Muscle layer of duodenum (tissue), 2 donors: Measurements from ENCODE around the gene PKD2L1.
"Not testable (repeated sequence)": the region's sequence is repeated elsewhere in the genome, so short reads cannot be mapped to it uniquely, and the experiment has no call there.

ENCODE experiments used
- H3K27ac ChIP-seq: one replicate; pipeline ENCODE4 v1.7.0; 2013; ENCODE audit warnings: mild to moderate bottlenecking, low read length
- H3K27me3 ChIP-seq: one replicate; pipeline ENCODE4 v1.7.0; 2013; ENCODE audit warnings: low read depth, mild to moderate bottlenecking, control low read depth, low read length
- H3K36me3 ChIP-seq, 2 donors: one replicate each; pipeline ENCODE4 v1.7.0; 2013; ENCODE audit warnings: low read length in 2 of 2, control low read depth in 1 of 2, mild to moderate bottlenecking in 1 of 2; ENCODE audit not compliant: insufficient read depth in 2 of 2, control insufficient read depth in 1 of 2
- H3K4me1 ChIP-seq, 2 donors: one replicate each; pipeline ENCODE4 v1.7.0; 2013; ENCODE audit warnings: low read length in 2 of 2, mild to moderate bottlenecking in 2 of 2, control low read depth in 1 of 2, moderate library complexity in 1 of 2; ENCODE audit not compliant: insufficient read depth in 2 of 2, control insufficient read depth in 1 of 2
- H3K4me3 ChIP-seq, 2 donors: one replicate each; pipeline ENCODE4 v1.7.0; 2013; ENCODE audit warnings: low read length in 2 of 2, low read depth in 1 of 2, mild to moderate bottlenecking in 1 of 2
- H3K9me3 ChIP-seq, 2 donors: one replicate each; pipeline ENCODE4 v1.7.0; 2013; ENCODE audit warnings: low read length in 2 of 2, control low read depth in 1 of 2, mild to moderate bottlenecking in 1 of 2; ENCODE audit not compliant: control insufficient read depth in 1 of 2
- donor health status: healthy.

The PKD2L1 gene

GRCh38 chr10:100292300-100292699 is 37.7 kb downstream of the PKD2L1 start:
- not testable (repeated sequence) for H3K4me3 ChIP-seq, H3K9me3 ChIP-seq, H3K36me3 ChIP-seq, H3K27me3 ChIP-seq, H3K27ac ChIP-seq, H3K4me1 ChIP-seq

- H3K4me3 ChIP-seq: no peak overlapping the region
- H3K9me3 ChIP-seq: no peaks in the 10 kb centered on the region
- no peaks in the 10 kb centered on the region for H3K27me3 ChIP-seq
- peaks cover 4 to 5% of the 10 kb centered on the region in 2 donors for H3K4me1 ChIP-seq
- no peak overlapping the region for H3K27ac ChIP-seq
- H3K36me3 ChIP-seq: no peaks in the 10 kb centered on the region
These were observed 38.7 kb downstream of the PKD2L1 start for GRCh38 chr10:100291356-100291755.

- H3K36me3 ChIP-seq: no peaks in the 10 kb centered on the region
- no peaks in the 10 kb centered on the region for H3K9me3 ChIP-seq
- no peak overlapping the region for H3K27ac ChIP-seq
- no peak overlapping the region for H3K4me3 ChIP-seq
- peaks cover 9 to 16% of the 10 kb centered on the region in 2 donors for H3K4me1 ChIP-seq
- no peaks in the 10 kb centered on the region for H3K27me3 ChIP-seq
These were observed 40.4 kb downstream of the PKD2L1 start for GRCh38 chr10:100289641-100290040.

- no peak overlapping the region for H3K4me3 ChIP-seq
- no peaks in the 10 kb centered on the region for H3K27me3 ChIP-seq
- no peaks in the 10 kb centered on the region for H3K9me3 ChIP-seq
- H3K4me1 ChIP-seq: peaks cover 9 to 23% of the 10 kb centered on the region in 2 donors
- no peak overlapping the region for H3K27ac ChIP-seq
- peaks cover 0 to 3% of the 10 kb centered on the region in 2 donors for H3K36me3 ChIP-seq
These were observed 41.8 kb downstream of the PKD2L1 start for GRCh38 chr10:100288196-100288595.

- no peaks in the 10 kb centered on the region for H3K27me3 ChIP-seq
- no peak overlapping the region for H3K27ac ChIP-seq
- no peaks in the 10 kb centered on the region for H3K9me3 ChIP-seq
- H3K4me1 ChIP-seq: peaks cover 9 to 23% of the 10 kb centered on the region in 2 donors
- peaks cover 0 to 3% of the 10 kb centered on the region in 2 donors for H3K36me3 ChIP-seq
- no peak overlapping the region for H3K4me3 ChIP-seq
These were observed 42.3 kb downstream of the PKD2L1 start for GRCh38 chr10:100287756-100288155.

GRCh38 chr10:100286051-100287033 is 43.7 kb downstream of the PKD2L1 start, which contains the start of gene BLOC1S2:
TSS of gene BLOC1S2 (minus strand) at chr10:100286680. CDS start at chr10:100286659, 21 bp downstream.
- peak within 1 kb of the TSS; percentile 92 for H3K27ac ChIP-seq
- H3K4me3 ChIP-seq: peak within 1 kb of the TSS; percentile 88 to 92
- H3K27me3 ChIP-seq: no peaks in the 10 kb centered on the region
- peaks cover 0 to 3% of the 10 kb centered on the region in 2 donors for H3K36me3 ChIP-seq
- no peaks in the 10 kb centered on the region for H3K9me3 ChIP-seq
- H3K4me1 ChIP-seq: peaks cover 9 to 26% of the 10 kb centered on the region in 2 donors

- H3K36me3 ChIP-seq, H3K9me3 ChIP-seq, H3K27me3 ChIP-seq: not testable (repeated sequence)
- H3K4me1 ChIP-seq: peaks cover 9 to 26% of the 10 kb centered on the region in 2 donors
- peak overlapping the region; percentile 88 to 92 for H3K4me3 ChIP-seq
- peak overlapping the region; percentile 92 for H3K27ac ChIP-seq
These were observed 44.7 kb downstream of the PKD2L1 start for GRCh38 chr10:100285326-100285725.

GRCh38 chr10:100282907-100283306 is 47.1 kb downstream of the PKD2L1 start:
- H3K4me3 ChIP-seq: no peak overlapping the region
- no peaks in the 10 kb centered on the region for H3K9me3 ChIP-seq
- no peaks in the 10 kb centered on the region for H3K27me3 ChIP-seq
- peaks cover 9 to 26% of the 10 kb centered on the region in 2 donors for H3K4me1 ChIP-seq
- peaks cover 19 to 23% of the 10 kb centered on the region in 2 donors for H3K36me3 ChIP-seq
- H3K27ac ChIP-seq: no peak overlapping the region

GRCh38 chr10:100276971-100277370 is 53.1 kb downstream of the PKD2L1 start:
- not testable (repeated sequence) for H3K4me3 ChIP-seq, H3K27me3 ChIP-seq, H3K27ac ChIP-seq, H3K9me3 ChIP-seq, H3K4me1 ChIP-seq
- H3K36me3 ChIP-seq: peaks cover 22 to 42% of the 10 kb centered on the region in 2 donors

- Histone ChIP-seq H3K9me3 (no peaks in the 10 kb centered on the region), H3K27me3 (no peaks in the 10 kb centered on the region), H3K4me1 (peaks cover 0 to 19% of the 10 kb centered on the region in 2 donors), H3K4me3 (peak within 1 kb of the TSS; percentile 97 to 100), H3K27ac (peak within 1 kb of the TSS; percentile 93), H3K36me3 (peaks cover 0 to 3% of the 10 kb centered on the region in 2 donors)
These were observed 62.6 kb downstream of the PKD2L1 start, which contains the start of gene CWF19L1 for GRCh38 chr10:100267239-100268104. TSS of gene CWF19L1 (minus strand) at chr10:100267638. CDS start at chr10:100267593, 45 bp downstream.
